GM18907 (cell line): ENCODE data around the gene LYPD6B.

ENCODE experiments used
- ATAC-seq: cut with Tn5 transposase; IDR thresholded peaks from one replicate; pipeline ENCODE4 v1.9.1; 2021; ENCODE audit warnings: mild to moderate bottlenecking, moderate library complexity; ENCODE audit not compliant: unreplicated experiment

Gene LYPD6B

DNA sequence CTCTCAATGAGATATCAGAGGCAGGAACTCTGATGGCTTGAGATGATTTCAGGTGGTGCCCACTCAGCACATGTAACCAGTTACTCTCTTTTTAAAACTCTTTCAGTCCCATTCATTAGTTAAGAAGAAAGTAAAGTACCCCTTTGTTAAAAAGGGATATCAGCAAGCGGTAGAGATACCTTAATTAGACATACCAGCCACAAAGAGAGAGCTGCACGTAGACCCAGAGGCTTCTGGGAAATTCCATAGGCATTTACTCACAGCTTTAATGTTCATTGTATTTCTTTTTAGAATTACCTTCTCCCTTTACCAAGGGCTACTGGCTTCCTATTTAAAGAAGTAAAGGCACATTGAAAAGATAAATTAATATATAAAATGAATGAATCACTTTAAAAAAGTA, 63.3 kb downstream of the LYPD6B start:
- ATAC-seq: no peak

- no peak for ATAC-seq
Observed at GRCh38 chr2:149103081-149103620, 64.7 kb downstream of the LYPD6B start.

- no peak for ATAC-seq
Observed at GRCh38 chr2:149104221-149104620, 65.7 kb downstream of the LYPD6B start.

- ATAC-seq: no peak
Observed at GRCh38 chr2:149112068-149112467, 73.6 kb downstream of the LYPD6B start.

- no peak for ATAC-seq
Observed at GRCh38 chr2:149112713-149113112, 74.2 kb downstream of the LYPD6B start.

GRCh38 chr2:149115781-149116180, 77.3 kb downstream of the LYPD6B start:
- no peak for ATAC-seq

DNA sequence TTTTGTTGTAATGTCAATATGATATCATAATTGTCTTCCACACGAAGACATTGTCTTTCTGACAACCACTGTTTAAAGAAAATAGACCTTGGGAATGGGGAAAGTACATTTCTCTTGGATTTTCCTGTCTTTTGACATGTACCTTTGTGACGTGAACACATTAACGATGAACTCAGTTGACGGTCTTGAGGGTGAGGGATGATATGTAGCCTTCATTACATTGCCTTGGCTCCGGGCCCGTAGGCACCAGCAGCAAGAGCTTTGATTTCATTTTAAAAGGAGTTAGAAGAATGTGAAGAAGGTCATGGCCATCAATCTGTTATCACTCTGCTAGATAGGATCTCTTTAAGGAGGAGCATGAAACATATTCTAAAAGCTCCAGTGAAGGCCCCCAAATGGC, 80.9 kb downstream of the LYPD6B start:
- ATAC-seq: no peak

DNA sequence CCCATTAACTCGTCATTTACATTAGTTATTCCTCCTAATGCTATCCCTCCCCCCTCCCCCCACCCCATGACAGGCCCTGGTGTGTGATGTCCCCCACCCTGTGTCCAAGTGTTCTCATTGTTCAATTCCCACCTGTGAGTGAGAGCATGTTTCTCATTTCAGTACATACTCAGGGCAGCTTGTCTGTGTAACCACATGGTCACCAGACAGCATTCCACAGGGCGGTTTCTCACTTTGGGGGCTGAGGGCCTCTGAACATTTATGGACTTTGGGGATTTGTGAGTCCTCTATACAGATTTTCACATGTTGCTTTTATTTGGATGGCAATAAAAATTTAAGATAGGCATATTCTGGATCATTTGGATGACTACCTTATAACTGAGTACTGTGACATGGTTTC, 84.0 kb downstream of the LYPD6B start:
- ATAC-seq: no peak

- no peak for ATAC-seq
Observed at GRCh38 chr2:149125031-149125725, 86.7 kb downstream of the LYPD6B start.

DNA sequence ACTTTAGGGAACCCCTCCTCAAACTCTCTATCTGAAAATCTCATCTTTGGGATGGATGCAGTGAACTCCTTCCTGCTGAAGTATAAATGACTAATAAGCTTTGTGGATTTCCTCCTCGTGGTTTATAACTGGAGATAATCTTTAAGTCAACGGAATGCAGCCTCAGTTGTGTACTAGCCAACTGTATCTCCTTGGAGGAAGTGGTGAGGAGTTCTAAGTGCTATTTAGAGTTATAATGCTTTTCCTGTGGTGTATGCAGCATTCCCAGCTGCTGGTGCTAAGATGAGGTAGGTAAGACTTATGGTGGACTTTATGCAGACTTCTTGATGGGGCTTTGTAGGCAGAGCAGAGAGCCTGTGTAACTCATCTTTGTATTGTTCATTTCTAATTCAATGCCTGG, 90.9 kb downstream of the LYPD6B start:
- ATAC-seq: peak; percentile 56

- no peak for ATAC-seq
Observed at GRCh38 chr2:149132339-149132738, 93.8 kb downstream of the LYPD6B start.

GRCh38 chr2:149132901-149133300, 94.4 kb downstream of the LYPD6B start:
- no peak for ATAC-seq

GRCh38 chr2:149134335-149134923, 95.9 kb downstream of the LYPD6B start:
- no peak for ATAC-seq

DNA sequence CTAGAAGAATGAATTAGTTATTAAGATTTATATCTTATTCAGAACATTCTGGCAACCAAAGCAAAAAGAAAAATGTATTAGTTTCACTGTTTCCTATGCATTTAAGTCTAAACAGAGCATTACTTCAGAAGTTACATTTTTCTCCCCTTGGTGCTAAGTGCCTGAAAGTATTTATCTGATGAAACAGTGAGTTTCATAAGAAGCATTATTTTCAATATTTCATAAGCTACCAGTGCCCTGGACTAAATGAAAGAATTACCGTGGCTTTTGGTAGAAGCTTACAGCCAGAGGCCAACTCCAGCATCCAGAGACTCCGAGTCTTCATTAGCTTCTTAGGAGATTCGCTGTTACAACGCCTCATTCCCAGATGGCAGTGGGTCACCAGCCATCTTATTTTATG, 97.6 kb downstream of the LYPD6B start:
- ATAC-seq: no peak

GRCh38 chr2:149141046-149141445, 102.5 kb downstream of the LYPD6B start:
- ATAC-seq: no peak

DNA sequence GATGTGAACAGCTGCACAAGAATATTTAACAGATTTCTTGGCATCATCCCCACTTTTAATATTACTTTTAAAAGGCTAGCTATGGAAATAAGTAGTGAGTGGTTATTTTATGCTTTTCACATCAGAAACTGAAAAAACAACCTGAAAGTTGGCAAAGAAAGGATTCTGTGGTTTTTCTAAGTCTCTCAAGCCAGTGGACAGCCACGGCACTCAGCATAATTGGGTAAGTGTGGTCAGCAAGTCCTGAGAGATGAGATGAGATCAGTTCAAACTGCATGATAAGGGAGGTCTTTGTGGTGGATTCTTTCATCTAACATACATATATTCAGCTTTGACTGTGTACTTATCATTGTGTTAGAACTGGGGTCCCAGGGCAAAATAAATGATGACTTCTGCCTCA, 105.2 kb downstream of the LYPD6B start:
- ATAC-seq: no peak

DNA sequence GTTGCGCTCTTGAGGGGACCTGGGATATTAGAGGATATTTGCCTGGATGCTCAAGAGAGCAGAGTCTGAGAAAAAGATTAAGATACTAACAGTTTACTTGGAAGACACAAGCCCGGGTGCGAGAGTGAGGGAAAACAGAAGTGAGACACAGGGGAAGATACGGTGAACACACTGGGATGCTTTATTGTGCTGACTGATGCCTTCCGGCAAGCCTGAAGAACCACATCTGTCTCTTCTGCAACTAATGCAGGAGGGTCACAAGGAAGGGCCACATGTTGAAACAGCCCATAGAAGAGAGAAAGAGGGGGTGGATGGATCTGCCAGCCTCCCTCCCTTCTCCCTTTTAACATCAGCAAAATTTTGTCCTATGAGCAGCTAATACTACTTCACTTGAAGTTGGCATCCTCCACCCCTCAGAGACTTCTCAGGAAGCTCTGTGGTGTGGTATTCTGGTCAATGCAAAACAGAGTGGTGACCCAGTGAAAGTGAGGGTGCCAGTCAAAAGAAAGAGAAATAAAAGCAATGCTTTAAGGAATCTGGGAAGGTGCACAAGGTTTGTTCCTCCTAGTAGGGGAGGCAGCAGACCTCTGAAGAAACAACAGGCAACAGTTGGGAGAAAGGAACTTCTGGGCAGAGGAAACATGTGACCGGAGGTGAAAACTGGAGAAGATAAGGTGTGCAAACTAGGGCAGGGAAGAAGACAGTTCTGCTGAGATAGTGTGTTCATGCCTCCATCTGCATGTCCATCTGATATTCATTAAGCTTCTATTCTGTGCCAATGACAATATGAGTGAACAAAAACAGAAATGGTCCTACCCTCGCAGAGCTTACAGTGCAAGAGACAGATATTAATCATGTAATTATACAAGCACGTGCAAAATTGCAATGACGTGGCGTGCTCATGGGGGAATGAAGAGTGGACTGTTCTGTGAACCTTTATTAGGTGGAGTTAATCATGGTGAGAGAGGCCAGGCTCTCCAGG, 107.1 kb downstream of the LYPD6B start:
- peak; percentile 76 for ATAC-seq

DNA sequence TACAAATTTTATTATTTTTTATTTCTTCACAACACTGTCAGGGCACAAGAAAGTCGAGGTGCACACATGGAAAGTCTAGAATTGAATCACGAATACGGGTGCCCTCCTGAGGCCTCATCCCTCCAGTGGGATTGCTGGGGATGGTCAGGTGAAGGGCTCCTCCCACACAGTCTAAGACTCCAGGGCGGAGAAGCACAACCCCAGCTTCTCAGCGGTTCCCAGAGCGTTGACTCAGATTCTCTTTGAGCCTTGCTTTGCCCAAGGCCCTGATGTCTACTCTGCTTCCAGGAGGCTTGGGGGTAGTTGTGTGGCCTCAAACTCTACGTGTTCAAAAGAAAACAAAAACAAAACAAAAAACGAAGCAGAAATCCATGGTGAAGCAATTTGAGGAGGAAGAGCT, 108.4 kb downstream of the LYPD6B start:
- ATAC-seq: no peak

DNA sequence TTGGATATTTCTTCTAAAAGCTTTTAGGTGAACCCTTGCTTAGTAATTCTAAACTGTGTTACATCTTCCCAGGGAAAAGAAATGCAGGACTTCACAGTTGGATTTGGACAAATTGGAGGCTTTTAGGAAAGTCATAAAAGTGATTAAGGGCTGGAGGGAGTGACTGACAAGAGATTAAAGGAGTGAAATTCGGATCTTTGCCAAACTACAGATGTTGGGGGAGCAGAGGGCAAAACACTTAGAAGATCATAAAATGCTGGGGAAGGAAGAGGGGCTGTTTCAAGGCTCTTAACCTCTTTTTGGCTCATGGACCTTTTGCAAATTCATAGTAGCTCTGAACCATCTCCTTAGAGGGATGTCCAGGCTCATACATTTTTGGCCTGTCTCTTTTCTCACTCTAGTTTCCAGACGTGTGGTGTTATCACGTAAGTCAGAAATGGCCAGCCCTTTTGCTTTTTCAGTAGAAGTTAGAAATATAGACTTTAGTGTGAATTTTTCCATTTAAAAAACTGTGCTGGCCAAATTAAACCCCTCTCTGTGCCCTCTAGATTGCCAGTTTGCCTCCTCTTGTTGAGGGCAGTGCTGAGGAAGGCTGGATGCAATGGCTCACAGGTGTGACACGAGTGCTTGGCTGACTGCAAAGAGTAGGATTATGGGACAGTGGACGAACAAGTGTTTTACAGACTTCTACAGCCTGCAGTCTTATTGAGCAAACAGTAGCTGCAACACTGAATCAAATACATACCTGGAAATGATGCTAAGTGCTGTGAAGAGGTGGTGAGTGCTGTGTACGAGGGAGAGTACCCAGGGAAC, 109.9 kb downstream of the LYPD6B start:
- ATAC-seq: no peak

DNA sequence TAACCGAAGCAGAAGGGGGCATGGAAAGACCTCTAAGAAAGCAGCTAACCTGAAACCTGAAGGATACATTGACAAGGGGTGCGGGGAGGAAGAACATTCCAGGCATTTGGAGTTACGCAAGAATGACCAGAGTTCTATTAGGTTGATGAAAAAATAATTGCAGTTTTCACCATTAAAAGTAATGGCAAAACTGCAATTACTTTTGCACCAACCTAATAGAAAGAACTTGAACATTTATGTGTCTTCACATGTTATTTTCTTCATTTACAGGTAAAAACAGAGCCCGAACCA, 110.5 kb downstream of the LYPD6B start:
- ATAC-seq: no peak

GRCh38 chr2:149152469-149152953, 114.0 kb downstream of the LYPD6B start:
- ATAC-seq: no peak
